H1 (cell line): Measurements from ENCODE around the gene ZNF385B. TPM values are rescaled to one million over a fixed set of nuclear protein-coding genes. Genes with fewer than 3 reads are reported as not detected.

Experiments
- CHD7 ChIP-seq: fragments of 300-600 bp; sonication (generic); IDR thresholded peaks from 2 replicates; pipeline ENCODE4 v1.7.1; 2012; ENCODE audit warnings: low read length, moderate library complexity, mild to moderate bottlenecking, inconsistent platforms; ENCODE audit not compliant: insufficient replicate concordance
- CTCF ChIP-seq, 3 experiments: IDR thresholded peaks; 1 replicate in 2 of 3; 2 replicates in 1 of 3; pipeline versions ENCODE4 v1.5.1 to v1.6.1; 2011; ENCODE audit warnings: low read length in 3 of 3, mild to moderate bottlenecking in 3 of 3, inconsistent platforms in 2 of 3, low read depth in 1 of 3, moderate library complexity in 1 of 3; ENCODE audit not compliant: insufficient read depth in 1 of 3; ENCODE audit errors: control extremely low read depth in 1 of 3
- JUND ChIP-seq: IDR thresholded peaks from 2 replicates; pipeline ENCODE4 v1.6.1; 2011; ENCODE audit warnings: mild to moderate bottlenecking, improper control_type of control experiment, low read length
- KDM1A ChIP-seq: fragments of 200-600, 300-600 bp; sonication (generic); IDR thresholded peaks from 2 replicates; pipeline ENCODE4 v1.7.1; 2016; ENCODE audit warnings: mild to moderate bottlenecking, low read length, borderline replicate concordance
- NRF1 ChIP-seq: IDR thresholded peaks from 2 replicates; pipeline ENCODE4 v1.6.1; 2011; ENCODE audit warnings: mild to moderate bottlenecking, low read depth, low read length, improper control_type of control experiment
- POLR2A ChIP-seq, 2 experiments: IDR thresholded peaks; 1 replicate in 1 of 2; 2 replicates in 1 of 2; pipeline ENCODE4 v1.6.1; 2011; ENCODE audit warnings: low read depth in 2 of 2, low read length in 2 of 2, mild to moderate bottlenecking in 2 of 2; ENCODE audit errors: control extremely low read depth in 1 of 2
- RAD21 ChIP-seq, 2 experiments: IDR thresholded peaks in 1 of 2; conservative IDR thresholded peaks in 1 of 2; 2 replicates each; pipeline ENCODE4 v1.6.1; 2011; ENCODE audit warnings: low read depth in 2 of 2, low read length in 2 of 2, improper control_type of control experiment in 1 of 2, inconsistent platforms in 1 of 2, mild to moderate bottlenecking in 1 of 2, moderate library complexity in 1 of 2
- TBP ChIP-seq: IDR thresholded peaks from 2 replicates; pipeline ENCODE4 v1.6.1; 2011; ENCODE audit warnings: low read depth, low read length, improper control_type of control experiment
- YY1 ChIP-seq: IDR thresholded peaks from 2 replicates; pipeline ENCODE4 v1.6.1; 2011; ENCODE audit warnings: low read depth, mild to moderate bottlenecking, low read length
- ZNF274 ChIP-seq: IDR thresholded peaks from 2 replicates; pipeline ENCODE4 v1.7.0; 2012; ENCODE audit warnings: low read length, borderline replicate concordance; ENCODE audit errors: extremely low read depth
- polyA plus RNA-seq, 7 experiments: library from polyadenylated mRNA; depleted of rRNA in 3 of 7; stranded (reverse) in 5 of 7; unstranded in 2 of 7; fragments of >200 nt in 5 of 7; fragments of 200-250 nt in 2 of 7; gene quantifications; 1 replicate in 5 of 7; 2 replicates in 1 of 7; 4 replicates in 1 of 7; pipeline versions ENCODE4 v1.2.1 to v1.2.3, GENCODE V29; 2011 to 2013; ENCODE audit warnings: missing spikeins in 2 of 7, mixed read lengths in 2 of 7
- total RNA-seq: library from RNA; stranded (reverse); fragmentation: NEBNext Ultra II Directional; extraction: Animal tissue kit (Norgen Biotek cat#: 25700); gene quantifications from 2 replicates; pipeline ENCODE4 v1.2.1, GENCODE V29; 2021

The ZNF385B gene
- total and polyA plus RNA-seq, 2 of the 8 experiments (the other 6 are each of a cell fraction or from before 2014, with no cell fraction given) = 1.1 to 3.7 TPM

GRCh38 chr2:179853108-179853507 lies 8.3 kb downstream of the ZNF385B start (continued):
- no peak for TF ChIP-seq CHD7
- TF ChIP-seq ZNF274 = no peak
- no peak for TF ChIP-seq CTCF (IDR thresholded peaks at IDR 0.05; ENCODE audit: control extremely low read depth in 1 of 3, insufficient read depth in 1 of 3, low read depth in 1 of 3, low read length in 3 of 3)
- no peak for TF ChIP-seq POLR2A (IDR thresholded peaks at IDR 0.05; ENCODE audit: control extremely low read depth in 1 of 2, low read depth in 2 of 2, low read length in 2 of 2)
- no peak for TF ChIP-seq NRF1
- no peak for TF ChIP-seq TBP
- TF ChIP-seq RAD21 (IDR thresholded peaks at IDR 0.05 in 1 of 2, conservative IDR thresholded peaks at IDR 0.05 in 1 of 2; ENCODE audit: low read depth in 2 of 2, low read length in 2 of 2) = no peak
- no peak for TF ChIP-seq YY1
- TF ChIP-seq KDM1A = no peak
- TF ChIP-seq JUND = no peak
